HS-5 (cell line): ENCODE results near the gene ZDHHC17.
A peak's percentile ranks its signal among the peaks of the same experiment; 100 is the strongest.

Experiments
- DNase-seq: peaks from one replicate; pipeline ENCODE4 v3.0.0-alpha.2; 2012; ENCODE audit warnings: low read depth

The ZDHHC17 gene

GRCh38 chr12:76830436-76830835 is 66.5 kb downstream of the ZDHHC17 start:
- no peak for DNase-seq

GRCh38 chr12:76836633-76837032 is 72.7 kb downstream of the ZDHHC17 start:
- DNase-seq: no peak

- DNase-seq: no peak
Observed at GRCh38 chr12:76847260-76847659, 83.3 kb downstream of the ZDHHC17 start.

- no peak for DNase-seq
Observed at GRCh38 chr12:76848132-76848531, 84.2 kb downstream of the ZDHHC17 start.

GRCh38 chr12:76852106-76852505 is 88.2 kb downstream of the ZDHHC17 start:
- no peak for DNase-seq

GRCh38 chr12:76855271-76855670 is 91.4 kb downstream of the ZDHHC17 start:
- DNase-seq: no peak

- DNase-seq: no peak
Observed at GRCh38 chr12:76856018-76856644, 92.2 kb downstream of the ZDHHC17 start.

- no peak for DNase-seq
Observed at GRCh38 chr12:76859611-76860010, 95.7 kb downstream of the ZDHHC17 start.

GRCh38 chr12:76860256-76860655 is 96.3 kb downstream of the ZDHHC17 start:
- DNase-seq: no peak

- peak; percentile 82 for DNase-seq
Observed at GRCh38 chr12:76863005-76863670, 99.2 kb downstream of the ZDHHC17 start.

- no peak for DNase-seq
Observed at GRCh38 chr12:76863837-76864236, 99.9 kb downstream of the ZDHHC17 start.

GRCh38 chr12:76864791-76865400 is 101.0 kb downstream of the ZDHHC17 start:
- no peak for DNase-seq

- DNase-seq: no peak
Observed at GRCh38 chr12:76866151-76866567, 102.2 kb downstream of the ZDHHC17 start.

- DNase-seq: no peak
Observed at GRCh38 chr12:76866726-76867125, 102.8 kb downstream of the ZDHHC17 start.

GRCh38 chr12:76871082-76871481 is 107.2 kb downstream of the ZDHHC17 start:
- no peak for DNase-seq

GRCh38 chr12:76871742-76872141 is 107.8 kb downstream of the ZDHHC17 start:
- no peak for DNase-seq

- DNase-seq: no peak
Observed at GRCh38 chr12:76872415-76872814, 108.5 kb downstream of the ZDHHC17 start.

GRCh38 chr12:76874027-76874426 is 110.1 kb downstream of the ZDHHC17 start:
- no peak for DNase-seq

- no peak for DNase-seq
Observed at GRCh38 chr12:76874491-76875190, 110.7 kb downstream of the ZDHHC17 start.

GRCh38 chr12:76876696-76877229 is 112.8 kb downstream of the ZDHHC17 start:
- DNase-seq: no peak

- no peak for DNase-seq
Observed at GRCh38 chr12:76878099-76878898, 114.4 kb downstream of the ZDHHC17 start.
